Measurements from ENCODE around the gene THBS3. TPM values are rescaled to one million over a fixed set of nuclear protein-coding genes. Genes with fewer than 3 reads are reported as not detected.

Gene THBS3
- total and polyA plus RNA-seq, 2 donors (not counting 1 experiment from before 2014, with no cell fraction given): 36.8 to 39.6 TPM

- peak within 1 kb of the TSS; percentile 91 for H2AFZ ChIP-seq (ENCODE audit: low read length)
- H3K27me3 ChIP-seq (ENCODE audit: control insufficient read depth, insufficient read depth, low read length): no peaks in the 10 kb centered on the region
These were observed 47.7 kb upstream of the THBS3 start, which contains the start of gene ENTREP3 for GRCh38 chr1:155255243-155256007. ENTREP3 (minus strand) TSS chr1:155255483; CDS start chr1:155254877, 606 bp downstream.

GRCh38 chr1:155254714-155255242 is 47.1 kb upstream of the THBS3 start:
- Histone ChIP-seq H3K27ac (ENCODE audit: insufficient read depth, low read length) (peak overlapping the region; percentile 90), H3K9ac (ENCODE audit: insufficient read depth, low read length) (peak overlapping the region; percentile 77), H3K79me2 (ENCODE audit: control insufficient read depth, insufficient read depth, low read length) (peaks cover 16% of the 10 kb centered on the region), H3K4me1 (ENCODE audit: control insufficient read depth, extremely low read depth, insufficient read depth, low read length) (peaks cover 13% of the 10 kb centered on the region), H3K4me2 (ENCODE audit: extremely low read depth, insufficient read depth, low read length) (peak overlapping the region; percentile 81), H3K36me3 (ENCODE audit: control insufficient read depth, insufficient read depth, low read length) (peaks cover 9% of the 10 kb centered on the region), H2AFZ (ENCODE audit: low read length) (no peak overlapping the region), H3K27me3 (ENCODE audit: control insufficient read depth, insufficient read depth, low read length) (no peaks in the 10 kb centered on the region), H4K20me1 (ENCODE audit: control insufficient read depth, extremely low read depth, insufficient read depth, low read length) (no peaks in the 10 kb centered on the region), H3K4me3 (replicated peaks in 1 of 4; ENCODE audit: control extremely low read depth in 1 of 4, insufficient read depth in 1 of 4, low read depth in 3 of 4, low read length in 4 of 4) (peak overlapping the region; percentile 61 to 80 (median 71)), H3K9me3 (ENCODE audit: control insufficient read depth, insufficient read depth, low read depth, low read length) (no peaks in the 10 kb centered on the region)
- DNase-seq (ENCODE audit: low read depth in 2 of 2): no peak
- TF ChIP-seq EZH2 (IDR thresholded peaks at IDR 0.05; ENCODE audit: low read length, missing control alignments) (no peak), CTCF (conservative IDR thresholded peaks at IDR 0.05 in 1 of 2, IDR thresholded peaks at IDR 0.05 in 1 of 2; ENCODE audit: low read depth in 1 of 2, low read length in 2 of 2) (no peak)

More at GRCh38 chr1:155255243-155256007, 47.7 kb upstream of the THBS3 start, which contains the start of gene ENTREP3:
- Histone ChIP-seq H3K9ac (ENCODE audit: insufficient read depth, low read length) (peak within 1 kb of the TSS; percentile 77), H3K36me3 (ENCODE audit: control insufficient read depth, insufficient read depth, low read length) (peaks cover 11% of the 10 kb centered on the region), H4K20me1 (ENCODE audit: control insufficient read depth, extremely low read depth, insufficient read depth, low read length) (no peaks in the 10 kb centered on the region), H3K4me3 (replicated peaks in 1 of 4; ENCODE audit: control extremely low read depth in 1 of 4, insufficient read depth in 1 of 4, low read depth in 3 of 4, low read length in 4 of 4) (peak within 1 kb of the TSS; percentile 61 to 80 (median 71)), H3K27ac (ENCODE audit: insufficient read depth, low read length) (peak within 1 kb of the TSS; percentile 90), H3K4me1 (ENCODE audit: control insufficient read depth, extremely low read depth, insufficient read depth, low read length) (peaks cover 13% of the 10 kb centered on the region), H3K9me3 (ENCODE audit: control insufficient read depth, insufficient read depth, low read depth, low read length) (no peaks in the 10 kb centered on the region), H3K4me2 (ENCODE audit: extremely low read depth, insufficient read depth, low read length) (peak within 1 kb of the TSS; percentile 81), H3K79me2 (ENCODE audit: control insufficient read depth, insufficient read depth, low read length) (peaks cover 20% of the 10 kb centered on the region)
- no peak for TF ChIP-seq EZH2 (IDR thresholded peaks at IDR 0.05; ENCODE audit: low read length, missing control alignments)
- no peak for TF ChIP-seq CTCF (conservative IDR thresholded peaks at IDR 0.05 in 1 of 2, IDR thresholded peaks at IDR 0.05 in 1 of 2; ENCODE audit: low read depth in 1 of 2, low read length in 2 of 2)
- peak; percentile 78 to 79 for DNase-seq (ENCODE audit: low read depth in 2 of 2)

GRCh38 chr1:155254228-155254713 is 46.6 kb upstream of the THBS3 start:
- no peaks in the 10 kb centered on the region for H3K9me3 ChIP-seq (ENCODE audit: control insufficient read depth, insufficient read depth, low read depth, low read length)
- no peaks in the 10 kb centered on the region for H3K27me3 ChIP-seq (ENCODE audit: control insufficient read depth, insufficient read depth, low read length)
- DNase-seq (ENCODE audit: low read depth in 2 of 2): no peak
- peaks cover 13% of the 10 kb centered on the region for H3K4me1 ChIP-seq (ENCODE audit: control insufficient read depth, extremely low read depth, insufficient read depth, low read length)
- H3K9ac ChIP-seq (ENCODE audit: insufficient read depth, low read length): peak overlapping the region; percentile 77
- peak overlapping the region; percentile 81 for H3K4me2 ChIP-seq (ENCODE audit: extremely low read depth, insufficient read depth, low read length)
- peaks cover 9% of the 10 kb centered on the region for H3K36me3 ChIP-seq (ENCODE audit: control insufficient read depth, insufficient read depth, low read length)
- no peak overlapping the region for H2AFZ ChIP-seq (ENCODE audit: low read length)
- no peaks in the 10 kb centered on the region for H4K20me1 ChIP-seq (ENCODE audit: control insufficient read depth, extremely low read depth, insufficient read depth, low read length)
- H3K79me2 ChIP-seq (ENCODE audit: control insufficient read depth, insufficient read depth, low read length): peaks cover 16% of the 10 kb centered on the region
- TF ChIP-seq CTCF (conservative IDR thresholded peaks at IDR 0.05 in 1 of 2, IDR thresholded peaks at IDR 0.05 in 1 of 2; ENCODE audit: low read depth in 1 of 2, low read length in 2 of 2): no peak
- no peak for TF ChIP-seq EZH2 (IDR thresholded peaks at IDR 0.05; ENCODE audit: low read length, missing control alignments)
- peak overlapping the region; percentile 61 to 80 (median 71) for H3K4me3 ChIP-seq (replicated peaks in 1 of 4; ENCODE audit: control extremely low read depth in 1 of 4, insufficient read depth in 1 of 4, low read depth in 3 of 4, low read length in 4 of 4)
- peak overlapping the region; percentile 90 for H3K27ac ChIP-seq (ENCODE audit: insufficient read depth, low read length)

Measured in fibroblast of lung (primary cell).